WI38 (cell line): ENCODE data around the gene SKOR1.
A peak's percentile ranks its signal among the peaks of the same experiment; 100 is the strongest.

Source experiments
- H3K4me3 ChIP-seq: 2 replicates; pipeline ENCODE4 v1.5.1; 2011; ENCODE audit warnings: low read depth, mild to moderate bottlenecking, control low read depth, low read length
- CTCF ChIP-seq: IDR thresholded peaks from 2 replicates; pipeline ENCODE4 v1.5.1; 2012; ENCODE audit warnings: low read depth, mild to moderate bottlenecking, control low read depth, low read length

SKOR1 gene

GRCh38 chr15:67829647-67830504 lies 4.6 kb downstream of the SKOR1 start:
- TF ChIP-seq CTCF, result no peak
- H3K4me3 ChIP-seq, result no peak overlapping the region

DNA sequence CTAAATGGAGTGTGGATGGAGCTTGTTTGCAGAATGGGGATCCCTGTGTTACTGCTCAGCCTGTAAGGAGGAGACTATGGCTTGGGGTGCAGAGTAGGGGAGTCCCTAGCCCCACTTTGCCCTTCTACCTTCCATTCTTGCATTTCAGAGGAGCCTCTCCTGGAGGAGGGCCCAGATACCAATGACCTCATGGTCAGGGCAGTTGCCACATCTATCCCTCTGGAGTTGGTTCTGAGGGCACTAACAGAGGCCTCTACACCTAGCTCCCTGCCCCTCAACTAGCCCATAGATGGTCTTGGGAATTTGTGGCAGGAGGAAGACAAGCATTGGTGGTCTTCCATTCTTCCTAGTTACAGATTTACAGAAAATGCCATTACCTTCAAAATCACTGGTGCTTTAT lies 6.1 kb downstream of the SKOR1 start:
- TF ChIP-seq CTCF, result no peak
- no peak overlapping the region for H3K4me3 ChIP-seq

- no peak overlapping the region for H3K4me3 ChIP-seq
- TF ChIP-seq CTCF, result no peak
Observed at GRCh38 chr15:67832031-67832551, 6.8 kb downstream of the SKOR1 start.

GRCh38 chr15:67832897-67833709 lies 7.8 kb downstream of the SKOR1 start:
- peak overlapping the region; percentile 32; the same call in 1 of the 2 replicates for H3K4me3 ChIP-seq
- TF ChIP-seq CTCF, result no peak

GRCh38 chr15:67833710-67834511 lies 8.6 kb downstream of the SKOR1 start:
- peak; percentile 45 for TF ChIP-seq CTCF
- H3K4me3 ChIP-seq, result peak overlapping the region; percentile 32

DNA sequence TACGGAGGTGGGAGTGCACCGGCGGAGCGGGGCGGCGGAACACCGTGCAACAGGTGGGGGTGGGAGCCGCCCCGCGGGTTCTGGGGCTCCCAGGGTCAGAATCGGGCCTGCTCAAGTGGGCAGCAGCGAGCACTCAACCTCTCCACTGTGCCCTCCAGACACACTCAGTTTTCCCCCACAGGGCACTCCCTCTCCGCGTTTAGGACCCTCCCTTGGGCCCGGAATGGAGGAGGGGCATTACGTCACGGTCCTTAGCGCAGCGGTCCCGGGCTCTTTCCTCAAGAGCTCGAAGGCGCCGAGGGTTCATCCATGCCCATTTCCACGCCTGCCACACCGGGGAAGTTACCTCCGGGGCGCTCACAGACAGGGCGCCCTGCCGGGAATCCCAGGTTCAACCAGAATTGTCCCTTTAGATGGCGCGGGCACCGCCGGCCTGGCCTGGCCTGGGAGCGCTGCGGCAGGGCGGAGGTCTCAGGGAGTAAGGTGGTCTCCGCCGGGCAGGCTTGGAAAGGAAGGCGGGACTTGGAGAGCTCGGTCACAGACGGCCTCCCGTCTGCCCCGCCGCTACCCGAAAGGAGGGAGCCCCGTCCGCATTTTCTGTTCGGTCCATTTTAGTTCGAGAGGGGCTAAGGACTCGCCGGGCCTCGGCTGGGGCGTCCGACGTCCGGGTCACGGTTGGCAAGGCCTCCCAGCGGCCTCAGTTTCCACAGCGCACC lies 9.4 kb downstream of the SKOR1 start:
- H3K4me3 ChIP-seq, result no peak overlapping the region
- TF ChIP-seq CTCF, result no peak
